Endodermal cell (in vitro differentiated cells): ENCODE data around the gene METTL23. TPM values are rescaled to one million over a fixed set of nuclear protein-coding genes. Genes with fewer than 3 reads are reported as not detected.

Experiments used
- DNase-seq: peaks from one replicate; pipeline ENCODE4 v3.0.0-alpha.2; 2017
- H3K27ac ChIP-seq: 2 replicates; pipeline ENCODE4 v1.5.1; 2013; ENCODE audit warnings: mild to moderate bottlenecking, low read depth, low read length, moderate library complexity
- H3K27me3 ChIP-seq: 2 replicates; pipeline ENCODE4 v1.6.1; 2013; ENCODE audit warnings: mild to moderate bottlenecking, low read length, moderate library complexity; ENCODE audit not compliant: insufficient read depth, control insufficient read depth, poor library complexity, severe bottlenecking
- H3K36me3 ChIP-seq: 2 replicates; pipeline ENCODE4 v1.7.0; 2013; ENCODE audit warnings: mild to moderate bottlenecking, low read length, moderate library complexity; ENCODE audit not compliant: control insufficient read depth, insufficient read depth
- H3K4me1 ChIP-seq: one replicate; pipeline ENCODE4 v1.7.0; 2013; ENCODE audit warnings: low read length; ENCODE audit not compliant: control insufficient read depth, insufficient read depth
- H3K4me3 ChIP-seq: 2 replicates; pipeline ENCODE4 v1.5.1; 2013; ENCODE audit warnings: mild to moderate bottlenecking, low read length, moderate library complexity
- H3K9ac ChIP-seq: 2 replicates; pipeline ENCODE4 v1.6.1; 2013; ENCODE audit warnings: mild to moderate bottlenecking, low read length, moderate library complexity; ENCODE audit not compliant: poor library complexity, severe bottlenecking; ENCODE audit errors: extremely low read depth
- H3K9me3 ChIP-seq: 2 replicates; pipeline ENCODE4 v1.6.1; 2013; ENCODE audit warnings: mild to moderate bottlenecking, low read length, moderate library complexity; ENCODE audit not compliant: control insufficient read depth
- H3K27ac Mint-ChIP-seq: 2 replicates; pipeline ENCODE4 v1.8.0; 2020; ENCODE audit warnings: mixed read lengths
- H3K27me3 Mint-ChIP-seq: 2 replicates; pipeline ENCODE4 v1.8.0; 2021; ENCODE audit warnings: mild to moderate bottlenecking, mixed read lengths; ENCODE audit not compliant: insufficient read depth
- H3K36me3 Mint-ChIP-seq: 2 replicates; pipeline ENCODE4 v1.8.0; 2020; ENCODE audit warnings: low read depth, mixed read lengths
- H3K4me1 Mint-ChIP-seq: 2 replicates; pipeline ENCODE4 v1.8.0; 2020; ENCODE audit warnings: mixed read lengths
- H3K4me3 Mint-ChIP-seq: 2 replicates; pipeline ENCODE4 v1.8.0; 2020; ENCODE audit warnings: mild to moderate bottlenecking, moderate library complexity, mixed read lengths
- H3K9me3 Mint-ChIP-seq: 2 replicates; pipeline ENCODE4 v1.8.0; 2020; ENCODE audit warnings: mild to moderate bottlenecking, mixed read lengths
- WGBS, 2 experiments: methylation state at CpG; one replicate each; pipeline versions ENCODE4 v1.1.5 to v1.1.7; 2013; ENCODE audit warnings: missing lambda C conversion rate in 2 of 2, mixed read lengths in 1 of 2; ENCODE audit not compliant: insufficient coverage in 1 of 2, insufficient read length in 1 of 2; 5-methylcytosine and 5-hydroxymethylcytosine counted together
- total RNA-seq, 2 donors: library from RNA; stranded (reverse); fragmentation: NEBNext Ultra II Directional in 1 of 2; extraction: Animal tissue kit (Norgen Biotek cat#: 25700) in 1 of 2; gene quantifications; 2 replicates in 1 of 2; 3 replicates in 1 of 2; pipeline ENCODE4 v1.2.1, GENCODE V29; 2021
- TF ChIP-seq, protein P1 (sequence below): fragments of 200-600 bp; sonication (generic); conservative IDR thresholded peaks from 2 replicates; pipeline ENCODE4 v1.5.0; 2021; ENCODE audit warnings: antibody characterized with exemption, mild to moderate bottlenecking

Gene METTL23
- total RNA-seq, 2 donors from 2014 or later, result 31.3 to 39.9 TPM

GRCh38 chr17:76679239-76679638 lies 47.4 kb upstream of the METTL23 start:
- H3K9me3 Mint-ChIP-seq, result peaks cover 3% of the 10 kb centered on the region
- H3K27ac ChIP-seq, result no peak overlapping the region
- TF ChIP-seq, protein P1, sequence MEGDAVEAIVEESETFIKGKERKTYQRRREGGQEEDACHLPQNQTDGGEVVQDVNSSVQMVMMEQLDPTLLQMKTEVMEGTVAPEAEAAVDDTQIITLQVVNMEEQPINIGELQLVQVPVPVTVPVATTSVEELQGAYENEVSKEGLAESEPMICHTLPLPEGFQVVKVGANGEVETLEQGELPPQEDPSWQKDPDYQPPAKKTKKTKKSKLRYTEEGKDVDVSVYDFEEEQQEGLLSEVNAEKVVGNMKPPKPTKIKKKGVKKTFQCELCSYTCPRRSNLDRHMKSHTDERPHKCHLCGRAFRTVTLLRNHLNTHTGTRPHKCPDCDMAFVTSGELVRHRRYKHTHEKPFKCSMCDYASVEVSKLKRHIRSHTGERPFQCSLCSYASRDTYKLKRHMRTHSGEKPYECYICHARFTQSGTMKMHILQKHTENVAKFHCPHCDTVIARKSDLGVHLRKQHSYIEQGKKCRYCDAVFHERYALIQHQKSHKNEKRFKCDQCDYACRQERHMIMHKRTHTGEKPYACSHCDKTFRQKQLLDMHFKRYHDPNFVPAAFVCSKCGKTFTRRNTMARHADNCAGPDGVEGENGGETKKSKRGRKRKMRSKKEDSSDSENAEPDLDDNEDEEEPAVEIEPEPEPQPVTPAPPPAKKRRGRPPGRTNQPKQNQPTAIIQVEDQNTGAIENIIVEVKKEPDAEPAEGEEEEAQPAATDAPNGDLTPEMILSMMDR, result no peak
- no peak overlapping the region for H3K4me3 Mint-ChIP-seq
- H3K27ac Mint-ChIP-seq, result no peak overlapping the region
- DNase-seq, result no peak
- H3K9ac ChIP-seq, result no peak overlapping the region
- H3K4me1 Mint-ChIP-seq, result peaks cover 5% of the 10 kb centered on the region
- peaks cover 2% of the 10 kb centered on the region for H3K27me3 Mint-ChIP-seq
- no peaks in the 10 kb centered on the region for H3K9me3 ChIP-seq
- 95 to 100% methylated on average over 1 of the region's 1 CpG for WGBS, 2 experiments
- H3K36me3 Mint-ChIP-seq, result peaks cover 14% of the 10 kb centered on the region
- H3K27me3 ChIP-seq, result no peaks in the 10 kb centered on the region
- peaks cover 15% of the 10 kb centered on the region for H3K36me3 ChIP-seq
- H3K4me1 ChIP-seq, result no peaks in the 10 kb centered on the region
- H3K4me3 ChIP-seq, result no peak overlapping the region

GRCh38 chr17:76681222-76682137 lies 45.2 kb upstream of the METTL23 start:
- no peak overlapping the region for H3K4me3 ChIP-seq
- Mint-ChIP-seq H3K4me1 (peaks cover 5% of the 10 kb centered on the region), H3K27ac (no peak overlapping the region), H3K36me3 (peaks cover 12% of the 10 kb centered on the region), H3K9me3 (no peaks in the 10 kb centered on the region), H3K27me3 (no peaks in the 10 kb centered on the region), H3K4me3 (no peak overlapping the region)
- H3K4me1 ChIP-seq, result no peaks in the 10 kb centered on the region
- TF ChIP-seq, protein P1, result peak; percentile 90
- H3K9ac ChIP-seq, result no peak overlapping the region
- peak overlapping the region; percentile 44 for H3K27ac ChIP-seq
- WGBS, 2 experiments, result 65 to 69% methylated on average over 12 to 16 of the region's 16 CpGs
- peaks cover 15% of the 10 kb centered on the region for H3K36me3 ChIP-seq
- H3K27me3 ChIP-seq, result no peaks in the 10 kb centered on the region
- no peaks in the 10 kb centered on the region for H3K9me3 ChIP-seq
- peak; percentile 98 for DNase-seq

GRCh38 chr17:76682296-76682695 lies 44.3 kb upstream of the METTL23 start:
- Histone ChIP-seq H3K9me3 (no peaks in the 10 kb centered on the region), H3K27me3 (no peaks in the 10 kb centered on the region), H3K27ac (no peak overlapping the region), H3K36me3 (peaks cover 15% of the 10 kb centered on the region), H3K4me3 (no peak overlapping the region), H3K9ac (no peak overlapping the region), H3K4me1 (no peaks in the 10 kb centered on the region)
- Mint-ChIP-seq H3K4me3 (no peak overlapping the region), H3K27ac (no peak overlapping the region), H3K27me3 (no peaks in the 10 kb centered on the region), H3K36me3 (peaks cover 12% of the 10 kb centered on the region), H3K4me1 (peaks cover 5% of the 10 kb centered on the region), H3K9me3 (no peaks in the 10 kb centered on the region)
- WGBS, 2 experiments, result 96 to 100% methylated on average over 8 to 12 of the region's 12 CpGs
- TF ChIP-seq, protein P1, result no peak
- no peak for DNase-seq
